IPS-NIHi7 (cell line): ENCODE results near the gene RRP36.

ENCODE experiments used
- DNase-seq: peaks from one replicate; pipeline ENCODE4 v3.0.0; 2012; ENCODE audit warnings: mixed read lengths; ENCODE audit errors: extremely low spot score

Gene RRP36

DNA sequence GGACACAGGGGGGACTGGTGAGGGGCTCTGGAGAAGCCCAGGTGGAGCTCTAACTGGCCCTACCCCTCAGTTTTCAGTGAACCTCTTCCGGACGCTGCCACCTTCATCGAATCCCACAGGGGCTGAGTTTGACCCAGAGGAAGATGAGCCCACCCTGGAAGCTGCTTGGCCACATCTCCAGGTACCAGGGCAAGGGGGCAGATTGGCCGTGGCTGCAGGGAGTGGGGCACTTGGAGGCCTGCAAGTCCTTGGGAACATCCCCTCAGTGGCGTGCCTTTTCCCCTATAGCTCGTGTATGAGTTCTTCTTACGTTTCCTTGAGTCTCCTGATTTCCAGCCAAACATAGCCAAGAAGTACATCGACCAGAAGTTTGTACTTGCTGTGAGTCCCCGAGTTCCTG is 14.3 kb upstream of the RRP36 start:
- no peak for DNase-seq

DNA sequence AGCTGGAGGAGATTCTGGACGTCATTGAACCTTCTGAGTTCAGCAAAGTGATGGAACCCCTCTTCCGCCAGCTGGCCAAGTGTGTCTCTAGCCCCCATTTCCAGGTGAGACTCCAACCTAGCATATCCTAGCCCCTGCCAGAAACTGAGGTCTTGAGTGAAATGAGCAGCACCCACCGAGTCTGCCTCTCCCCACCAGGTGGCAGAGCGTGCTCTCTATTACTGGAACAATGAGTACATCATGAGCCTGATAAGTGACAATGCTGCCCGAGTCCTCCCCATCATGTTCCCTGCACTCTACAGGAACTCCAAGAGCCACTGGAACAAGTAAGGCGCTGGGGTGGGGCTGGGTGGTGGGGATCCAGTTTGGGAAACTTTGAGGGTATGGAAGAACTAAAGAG is 12.3 kb upstream of the RRP36 start:
- peak; percentile 37 for DNase-seq

- DNase-seq: no peak
These were observed 10.2 kb upstream of the RRP36 start for GRCh38 chr6:43011207-43011606.

GRCh38 chr6:43012364-43012763 is 9.1 kb upstream of the RRP36 start:
- DNase-seq: no peak

DNA sequence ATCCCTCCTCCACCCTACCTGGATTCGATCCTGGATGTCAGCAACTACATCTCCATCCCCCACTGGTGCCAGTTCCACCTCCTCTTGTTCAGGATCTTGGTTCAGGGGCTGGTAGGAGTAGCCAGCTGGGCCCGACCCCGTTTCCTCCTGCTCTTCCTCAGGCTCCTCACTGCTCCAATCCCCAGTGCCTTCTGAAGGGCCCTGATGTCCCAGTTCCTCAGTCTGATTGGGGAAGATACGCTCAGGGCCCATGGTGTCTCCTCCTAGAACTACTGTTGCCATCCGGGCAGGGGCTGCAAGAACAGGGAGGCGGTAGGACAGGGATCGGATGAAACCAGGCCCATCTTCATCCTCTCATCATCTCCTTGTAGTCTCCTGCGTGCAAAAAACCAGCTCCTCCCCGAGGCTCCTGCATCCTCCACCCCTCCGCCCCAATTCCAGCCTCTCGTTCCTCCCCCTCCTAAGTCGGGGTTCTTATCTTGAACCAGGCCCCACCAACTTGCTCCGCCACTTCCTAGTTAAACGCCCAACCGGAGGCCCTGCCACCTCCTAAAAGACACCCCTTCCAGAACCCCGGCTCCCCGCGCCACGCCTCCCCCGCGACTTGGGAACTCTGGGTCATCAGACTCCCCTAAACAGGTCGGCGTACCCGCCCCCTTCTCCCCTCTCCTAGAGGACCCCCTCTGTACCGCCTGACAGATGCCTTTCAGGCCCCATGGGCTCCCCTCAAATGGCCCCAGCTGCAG is 8.2 kb upstream of the RRP36 start:
- DNase-seq: no peak

DNA sequence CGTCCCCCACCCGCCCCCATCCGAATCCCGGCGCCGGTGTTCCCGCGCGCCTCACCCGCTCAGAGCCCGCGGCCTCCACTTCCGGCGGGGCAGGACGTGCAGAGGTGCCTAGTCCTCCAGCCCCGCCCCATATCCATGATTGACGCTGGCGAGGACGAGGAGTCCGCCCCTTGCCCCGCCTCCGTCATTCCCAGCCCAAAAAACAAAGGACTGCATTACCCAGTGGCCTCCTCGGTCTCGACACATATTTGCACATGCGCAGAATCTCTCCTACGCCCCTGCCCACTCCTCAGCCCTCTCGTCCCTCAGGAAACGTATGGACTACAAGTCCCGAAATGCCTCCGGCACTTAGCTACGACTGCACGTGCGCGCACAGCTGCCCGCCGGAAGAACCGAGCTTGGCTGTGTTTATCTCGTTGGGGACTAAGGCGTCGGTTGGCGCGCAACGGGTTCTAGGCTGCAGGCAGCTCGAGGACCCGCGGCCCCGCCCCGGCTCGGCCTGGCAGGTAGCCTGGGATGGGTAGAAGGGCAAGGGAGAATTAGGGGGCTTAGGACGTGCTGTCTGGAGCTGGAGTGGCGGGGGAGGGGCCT is 7.5 kb upstream of the RRP36 start, which contains the start of the genes KLHDC3 and MEA1:
Gene KLHDC3, plus strand, starts transcription at position 407 of the 591 bp plus-strand sequence. CDS start 2,944 bp downstream, outside the sequence.
Gene MEA1, minus strand, starts transcription at position 104 of the 591 bp plus-strand sequence. CDS start 133 bp downstream, outside the sequence.
- DNase-seq: peak; percentile 99

- DNase-seq: no peak
These were observed 7.0 kb upstream of the RRP36 start for GRCh38 chr6:43014434-43014909.

DNA sequence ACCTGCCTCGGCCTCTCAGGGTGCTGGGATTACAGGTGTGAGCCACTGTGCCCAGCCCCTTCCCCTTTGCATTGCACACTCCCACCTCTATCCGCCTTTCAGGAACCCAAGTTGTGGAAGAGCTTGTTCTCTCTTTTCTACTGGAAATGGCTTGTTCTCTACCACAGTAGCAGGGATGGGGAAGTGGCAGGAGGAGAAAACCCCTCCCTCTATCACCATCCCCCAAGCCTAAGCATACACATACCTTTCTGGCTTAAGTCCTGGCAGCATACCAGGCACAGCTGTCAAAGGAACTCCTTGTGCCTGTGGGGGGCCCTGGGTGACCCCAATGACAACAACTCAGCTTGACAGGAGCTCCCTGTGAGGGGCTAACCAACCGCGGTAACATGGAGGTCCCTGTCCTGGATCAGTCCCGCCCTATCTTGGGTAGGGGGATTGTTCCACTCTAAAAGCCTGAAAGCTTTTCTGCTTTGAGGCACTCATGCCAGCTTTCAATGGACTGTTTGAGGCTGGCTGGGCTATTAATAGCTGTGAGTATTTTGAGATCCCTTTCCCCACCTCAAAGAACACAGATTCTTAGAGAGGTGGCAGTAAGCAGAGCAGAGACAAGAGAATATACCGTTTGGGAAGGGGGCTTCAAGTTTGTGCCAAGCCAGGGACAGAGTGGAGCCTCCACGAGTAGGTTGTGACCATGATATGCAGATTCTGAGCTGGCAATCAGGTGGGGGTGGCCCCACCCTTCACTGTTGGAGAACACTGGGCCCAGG is 5.1 kb upstream of the RRP36 start:
- DNase-seq: no peak

GRCh38 chr6:43016943-43017334 is 4.5 kb upstream of the RRP36 start:
- DNase-seq: no peak

- DNase-seq: no peak
These were observed 2.3 kb upstream of the RRP36 start for GRCh38 chr6:43019152-43019551.

DNA sequence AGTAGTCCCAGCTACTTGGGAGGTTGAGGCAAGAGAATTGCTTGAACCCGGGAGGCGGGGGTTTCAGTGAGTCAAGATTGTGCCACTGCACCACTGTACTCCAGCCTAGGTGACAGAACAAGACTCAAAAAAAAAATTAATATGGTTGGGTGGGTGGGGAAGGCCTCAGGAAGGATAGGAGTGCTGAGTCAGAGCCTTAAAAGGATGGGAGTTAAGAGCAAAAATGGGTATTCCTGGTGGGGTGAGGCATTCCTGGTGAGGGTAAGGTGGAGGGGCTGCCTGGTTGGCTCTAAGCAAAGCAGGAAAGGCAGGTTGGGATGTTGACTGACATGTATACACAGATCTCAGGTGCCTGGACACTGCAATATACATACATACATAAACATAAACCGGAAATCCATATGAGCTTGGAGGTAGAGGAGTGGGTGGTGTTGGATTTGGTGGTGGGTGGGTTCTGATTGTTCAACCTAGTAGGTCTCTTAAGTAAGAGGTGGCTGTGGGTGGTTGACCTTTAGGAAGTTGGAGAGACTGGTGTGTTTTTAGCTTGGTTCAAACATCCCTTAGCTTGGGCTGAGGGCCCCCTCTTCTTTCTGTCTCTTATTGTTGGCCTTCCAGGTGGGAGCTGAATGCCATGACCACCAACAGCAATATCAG is 1.2 kb upstream of the RRP36 start:
- no peak for DNase-seq

DNA sequence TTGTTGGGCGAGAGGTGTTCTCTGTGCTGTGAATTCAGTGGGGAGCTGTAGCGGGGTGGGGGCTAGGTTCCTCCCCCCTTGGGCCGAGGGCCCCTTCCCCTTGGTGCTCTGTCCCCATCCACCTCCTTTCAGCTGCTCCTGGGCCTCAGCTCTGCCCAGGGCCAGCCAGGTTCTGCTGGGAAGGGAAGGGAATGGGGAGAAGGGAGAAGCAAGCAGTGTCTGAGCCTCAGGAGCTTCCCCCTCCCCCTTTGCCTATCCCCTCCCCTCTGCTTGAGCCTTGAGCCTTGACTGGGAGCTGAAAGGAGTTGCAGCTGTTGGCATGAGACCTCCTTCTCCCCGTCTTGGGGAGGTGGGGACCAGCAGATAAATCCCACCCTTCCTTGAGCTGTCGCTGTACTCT is 576 bp upstream of the RRP36 start:
- peak; percentile 78 for DNase-seq

DNA sequence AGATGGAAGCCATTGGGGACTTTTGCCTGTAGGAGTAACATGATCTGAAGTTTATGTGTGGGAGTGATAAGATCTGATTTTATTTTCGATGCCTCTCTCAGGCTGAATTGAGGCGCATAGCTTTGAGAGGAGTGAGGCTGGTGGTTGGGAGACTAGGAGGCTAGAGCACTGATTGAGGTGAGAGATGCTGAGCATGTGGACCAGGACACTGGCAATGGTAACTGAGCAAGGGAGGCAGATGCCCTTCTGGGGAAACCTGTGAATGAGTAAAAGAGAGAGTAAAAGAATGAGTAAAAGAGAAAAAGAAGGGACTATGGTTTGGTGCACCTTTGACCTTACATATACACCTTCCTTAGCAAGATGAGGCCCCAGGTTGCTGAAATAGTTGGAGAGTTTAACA is 3.0 kb downstream of the RRP36 start:
- DNase-seq: no peak

DNA sequence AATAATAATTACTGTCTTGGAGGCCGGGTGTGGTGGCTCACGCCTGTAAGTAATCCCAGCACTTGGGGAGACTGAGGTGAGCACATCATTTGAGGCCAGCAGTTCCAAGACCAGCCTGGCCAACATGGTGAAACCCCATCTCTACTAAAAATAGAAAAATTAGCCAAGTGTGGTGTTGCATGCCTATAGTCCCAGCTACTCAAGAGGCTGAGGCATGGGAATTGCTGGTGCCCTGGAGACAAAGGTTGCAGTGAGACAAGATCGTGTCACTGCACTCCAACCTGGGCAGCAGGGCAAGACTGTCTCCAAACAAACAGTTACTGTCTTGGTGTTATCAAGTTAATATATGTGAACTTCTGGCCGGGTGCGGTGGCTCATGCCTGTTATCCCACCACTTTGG is 4.9 kb downstream of the RRP36 start:
- no peak for DNase-seq

- no peak for DNase-seq
These were observed 7.7 kb downstream of the RRP36 start for GRCh38 chr6:43029120-43029519.

DNA sequence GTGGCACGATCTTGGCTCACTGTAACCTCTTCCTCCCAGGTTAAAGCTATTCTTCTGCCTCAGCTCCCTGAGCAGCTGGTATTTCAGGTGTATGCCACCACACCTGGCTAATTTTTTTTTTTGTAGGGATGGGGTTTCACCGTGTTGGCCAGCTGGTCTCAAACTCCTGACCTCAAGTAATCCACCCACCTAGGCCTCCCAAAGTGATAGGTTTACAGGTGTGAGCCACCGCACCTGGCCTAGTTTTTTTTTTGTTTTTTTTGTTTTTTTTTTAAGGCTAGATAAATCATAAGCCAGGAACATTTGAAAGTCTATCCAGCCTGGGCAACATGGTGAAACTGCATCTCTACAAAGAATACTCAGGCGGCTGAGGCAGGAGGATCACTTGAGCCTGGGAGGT is 10.9 kb downstream of the RRP36 start:
- DNase-seq: no peak

GRCh38 chr6:43033496-43034189 is 12.2 kb downstream of the RRP36 start:
- no peak for DNase-seq

GRCh38 chr6:43034190-43034525 is 12.7 kb downstream of the RRP36 start:
- no peak for DNase-seq

DNA sequence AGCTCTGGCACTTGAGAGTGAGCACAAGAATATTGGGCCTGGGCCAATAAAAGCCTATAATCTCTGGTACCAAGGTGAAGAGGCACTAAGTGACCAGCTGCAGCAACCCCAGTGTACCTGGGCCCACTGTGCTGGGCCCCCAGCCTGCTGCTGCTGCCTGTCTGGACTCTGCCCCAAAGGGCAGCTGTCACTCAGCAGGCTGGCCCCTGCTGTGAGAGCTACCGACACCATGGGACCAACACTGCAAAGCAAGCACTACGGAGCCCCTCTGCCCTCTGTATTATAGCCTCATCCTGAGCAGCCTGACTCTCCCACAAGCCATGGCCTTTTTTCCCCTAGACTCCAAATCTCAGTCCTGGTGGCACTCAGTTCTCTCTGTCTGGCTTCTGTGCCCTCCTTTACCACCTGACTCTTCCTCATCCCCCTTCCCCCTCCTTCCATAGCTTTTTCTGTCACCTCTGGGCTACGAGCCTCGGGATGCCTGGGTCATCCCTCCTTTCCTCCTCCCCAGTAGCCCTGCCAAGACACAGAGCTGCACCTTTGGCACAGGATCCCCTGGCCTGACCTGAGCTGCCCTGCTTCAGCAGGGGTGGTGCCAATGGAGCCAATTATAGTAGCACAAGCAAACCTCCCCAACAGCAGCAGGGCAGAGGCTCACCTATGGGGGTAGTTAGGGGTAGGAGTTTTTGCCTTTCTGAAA is 14.2 kb downstream of the RRP36 start:
- no peak for DNase-seq

- DNase-seq: no peak
These were observed 15.3 kb downstream of the RRP36 start for GRCh38 chr6:43036712-43037111.

GRCh38 chr6:43037197-43037596 is 15.8 kb downstream of the RRP36 start:
- DNase-seq: no peak
